ENCODE measurements around the gene DNAJB2. TPM values are rescaled to one million over a fixed set of nuclear protein-coding genes. Genes with fewer than 3 reads are reported as not detected.

The DNAJB2 gene
- total RNA-seq, 1 donor from 2014 or later, result 60.9 TPM

GRCh38 chr2:219249203-219249980 is 29.8 kb upstream of the DNAJB2 start:
- Histone ChIP-seq H3K27me3 (ENCODE audit: control insufficient read depth, insufficient read depth, low read length) (peaks cover 5% of the 10 kb centered on the region), H3K4me3 (ENCODE audit: low read depth, low read length) (no peak overlapping the region), H3K36me3 (ENCODE audit: control insufficient read depth, insufficient read depth, low read length) (no peaks in the 10 kb centered on the region)
- DNase-seq (ENCODE audit: low read depth), result peak; percentile 96
- TF ChIP-seq CTCF (IDR thresholded peaks at IDR 0.05; ENCODE audit: insufficient read depth, low read length, poor library complexity, severe bottlenecking), result no peak

- no peak for TF ChIP-seq CTCF (IDR thresholded peaks at IDR 0.05; ENCODE audit: insufficient read depth, low read length, poor library complexity, severe bottlenecking)
- Histone ChIP-seq H3K4me3 (ENCODE audit: low read depth, low read length) (no peak overlapping the region), H3K27me3 (ENCODE audit: control insufficient read depth, insufficient read depth, low read length) (peaks cover 9% of the 10 kb centered on the region), H3K36me3 (ENCODE audit: control insufficient read depth, insufficient read depth, low read length) (no peaks in the 10 kb centered on the region)
- DNase-seq (ENCODE audit: low read depth), result no peak
Observed at GRCh38 chr2:219250049-219250781, 29.0 kb upstream of the DNAJB2 start.

- DNase-seq (ENCODE audit: low read depth), result no peak
- Histone ChIP-seq H3K36me3 (ENCODE audit: control insufficient read depth, insufficient read depth, low read length) (no peaks in the 10 kb centered on the region), H3K4me3 (ENCODE audit: low read depth, low read length) (no peak overlapping the region), H3K27me3 (ENCODE audit: control insufficient read depth, insufficient read depth, low read length) (peaks cover 9% of the 10 kb centered on the region)
- no peak for TF ChIP-seq CTCF (IDR thresholded peaks at IDR 0.05; ENCODE audit: insufficient read depth, low read length, poor library complexity, severe bottlenecking)
Observed at GRCh38 chr2:219251656-219252055, 27.5 kb upstream of the DNAJB2 start.

GRCh38 chr2:219252084-219252483 is 27.1 kb upstream of the DNAJB2 start:
- H3K4me3 ChIP-seq (ENCODE audit: low read depth, low read length), result peak overlapping the region; percentile 58

GRCh38 chr2:219252570-219252899 is 26.6 kb upstream of the DNAJB2 start:
- DNase-seq (ENCODE audit: low read depth), result no peak

More at GRCh38 chr2:219252084-219252483, 27.1 kb upstream of the DNAJB2 start:
- peaks cover 9% of the 10 kb centered on the region for H3K27me3 ChIP-seq (ENCODE audit: control insufficient read depth, insufficient read depth, low read length)
- no peak for TF ChIP-seq CTCF (IDR thresholded peaks at IDR 0.05; ENCODE audit: insufficient read depth, low read length, poor library complexity, severe bottlenecking)
- no peak for DNase-seq (ENCODE audit: low read depth)
- no peaks in the 10 kb centered on the region for H3K36me3 ChIP-seq (ENCODE audit: control insufficient read depth, insufficient read depth, low read length)

More at GRCh38 chr2:219252570-219252899, 26.6 kb upstream of the DNAJB2 start:
- peak overlapping the region; percentile 58 for H3K4me3 ChIP-seq (ENCODE audit: low read depth, low read length)
- H3K36me3 ChIP-seq (ENCODE audit: control insufficient read depth, insufficient read depth, low read length), result no peaks in the 10 kb centered on the region
- TF ChIP-seq CTCF (IDR thresholded peaks at IDR 0.05; ENCODE audit: insufficient read depth, low read length, poor library complexity, severe bottlenecking), result no peak
- peaks cover 9% of the 10 kb centered on the region for H3K27me3 ChIP-seq (ENCODE audit: control insufficient read depth, insufficient read depth, low read length)
